Astrocyte (in vitro differentiated cells and primary cell): ENCODE results near the gene PAPSS2. TPM values are rescaled to one million over a fixed set of nuclear protein-coding genes. Genes with fewer than 3 reads are reported as not detected.
A peak's percentile ranks its signal among the peaks of the same experiment; 100 is the strongest.

Source experiments
- DNase-seq: peaks from one replicate; pipeline ENCODE4 v3.0.0-alpha.2; 2010; ENCODE audit warnings: low read depth
- FAIRE-seq: peaks from 2 replicates; lab custom pipeline; 2011; peaks lifted over from hg19 to GRCh38; lab: Jason Lieb, UNC
- H2AFZ ChIP-seq: 2 replicates; pipeline ENCODE4 v1.6.0; 2012; ENCODE audit warnings: low read depth, low read length, inconsistent platforms
- H3K27ac ChIP-seq: 2 replicates; pipeline ENCODE4 v1.5.1; 2011; ENCODE audit warnings: low read depth, low read length, inconsistent platforms
- H3K27me3 ChIP-seq: 2 replicates; pipeline ENCODE4 v1.6.0; 2011; ENCODE audit warnings: low read length, inconsistent platforms; ENCODE audit not compliant: insufficient read depth
- H3K36me3 ChIP-seq: 2 replicates; pipeline ENCODE4 v1.5.1; 2011; ENCODE audit warnings: low read length, inconsistent platforms; ENCODE audit not compliant: insufficient read depth
- H3K4me1 ChIP-seq: 2 replicates; pipeline ENCODE4 v1.5.1; 2011; ENCODE audit warnings: low read length, inconsistent platforms; ENCODE audit not compliant: insufficient read depth
- H3K4me2 ChIP-seq: 2 replicates; pipeline ENCODE4 v1.6.0; 2012; ENCODE audit warnings: low read length, inconsistent platforms
- H3K4me3 ChIP-seq: 2 replicates; pipeline ENCODE4 v1.5.1; 2011; ENCODE audit warnings: low read depth, mild to moderate bottlenecking, low read length, inconsistent platforms; ENCODE audit not compliant: insufficient read depth
- H3K79me2 ChIP-seq: 2 replicates; pipeline ENCODE4 v1.6.0; 2012; ENCODE audit warnings: mild to moderate bottlenecking, low read length, inconsistent platforms; ENCODE audit not compliant: insufficient read depth
- H3K9ac ChIP-seq: 2 replicates; pipeline ENCODE4 v1.6.0; 2012; ENCODE audit warnings: mild to moderate bottlenecking, low read length, inconsistent platforms
- H3K9me3 ChIP-seq: 2 replicates; pipeline ENCODE4 v1.5.1; 2012; ENCODE audit warnings: low read depth, mild to moderate bottlenecking, low read length, inconsistent platforms; ENCODE audit not compliant: insufficient read depth
- H4K20me1 ChIP-seq: 2 replicates; pipeline ENCODE4 v1.6.0; 2012; ENCODE audit warnings: low read length, inconsistent platforms; ENCODE audit not compliant: insufficient read depth
- H3K27ac Mint-ChIP-seq: one replicate; pipeline ENCODE4 v1.8.0; 2021; ENCODE audit warnings: mild to moderate bottlenecking, mixed read lengths; ENCODE audit not compliant: unreplicated experiment
- H3K27me3 Mint-ChIP-seq: one replicate; pipeline ENCODE4 v1.8.0; 2021; ENCODE audit warnings: low read depth, mixed read lengths; ENCODE audit not compliant: unreplicated experiment
- H3K36me3 Mint-ChIP-seq: one replicate; pipeline ENCODE4 v1.8.0; 2021; ENCODE audit warnings: low read depth, mixed read lengths; ENCODE audit not compliant: unreplicated experiment
- H3K4me1 Mint-ChIP-seq: one replicate; pipeline ENCODE4 v1.8.0; 2021; ENCODE audit warnings: low read depth, mixed read lengths; ENCODE audit not compliant: unreplicated experiment
- H3K4me3 Mint-ChIP-seq: one replicate; pipeline ENCODE4 v1.8.0; 2021; ENCODE audit warnings: mild to moderate bottlenecking, moderate library complexity, mixed read lengths; ENCODE audit not compliant: unreplicated experiment
- H3K9me3 Mint-ChIP-seq: one replicate; pipeline ENCODE4 v1.8.0; 2021; ENCODE audit warnings: mild to moderate bottlenecking, mixed read lengths; ENCODE audit not compliant: unreplicated experiment
- CTCF ChIP-seq: IDR thresholded peaks from 2 replicates; pipeline ENCODE4 v1.5.1; 2011; ENCODE audit warnings: low read depth, mild to moderate bottlenecking, inconsistent platforms, low read length, moderate library complexity; ENCODE audit not compliant: insufficient read depth
- EZH2 ChIP-seq: IDR thresholded peaks from 2 replicates; pipeline ENCODE4 v1.6.1; 2012; ENCODE audit warnings: mild to moderate bottlenecking, low read length, inconsistent platforms; ENCODE audit not compliant: insufficient read depth
- total RNA-seq: library from RNA; stranded (reverse); gene quantifications from 2 replicates; pipeline ENCODE4 v1.2.1, GENCODE V29; 2021

Gene PAPSS2
- total RNA-seq, 1 donor from 2014 or later, result 48.6 TPM

GRCh38 chr10:87636313-87636915 lies 23.3 kb upstream of the PAPSS2 start:
- Histone ChIP-seq H3K4me2 (peak overlapping the region; percentile 56), H3K9ac (no peak overlapping the region), H3K27me3 (no peaks in the 10 kb centered on the region), H4K20me1 (no peaks in the 10 kb centered on the region), H3K4me1 (peaks cover 9% of the 10 kb centered on the region), H2AFZ (peak overlapping the region; percentile 3), H3K4me3 (no peak overlapping the region), H3K36me3 (no peaks in the 10 kb centered on the region), H3K79me2 (no peaks in the 10 kb centered on the region), H3K9me3 (no peaks in the 10 kb centered on the region), H3K27ac (no peak overlapping the region)
- FAIRE-seq (no peak), DNase-seq (no peak)
- peak overlapping the region; percentile 47 for H3K27ac Mint-ChIP-seq
- H3K36me3 Mint-ChIP-seq, result no peaks in the 10 kb centered on the region
- H3K4me1 Mint-ChIP-seq, result peaks cover 28% of the 10 kb centered on the region
- H3K27me3 Mint-ChIP-seq, result no peaks in the 10 kb centered on the region
- no peak for TF ChIP-seq EZH2
- TF ChIP-seq CTCF, result no peak
- H3K4me3 Mint-ChIP-seq, result no peak overlapping the region
- H3K9me3 Mint-ChIP-seq, result peaks cover 5% of the 10 kb centered on the region

GRCh38 chr10:87639493-87639892 lies 20.2 kb upstream of the PAPSS2 start:
- H3K36me3 Mint-ChIP-seq, result no peaks in the 10 kb centered on the region
- H3K27ac Mint-ChIP-seq, result no peak overlapping the region
- Histone ChIP-seq H3K9me3 (no peaks in the 10 kb centered on the region), H3K27me3 (no peaks in the 10 kb centered on the region), H3K4me3 (no peak overlapping the region), H3K27ac (no peak overlapping the region), H4K20me1 (no peaks in the 10 kb centered on the region), H3K4me2 (no peak overlapping the region), H3K79me2 (no peaks in the 10 kb centered on the region), H3K4me1 (peaks cover 9% of the 10 kb centered on the region), H3K9ac (no peak overlapping the region), H3K36me3 (no peaks in the 10 kb centered on the region), H2AFZ (no peak overlapping the region)
- H3K4me1 Mint-ChIP-seq, result peaks cover 25% of the 10 kb centered on the region
- H3K4me3 Mint-ChIP-seq, result no peak overlapping the region
- no peak for DNase-seq
- peaks cover 3% of the 10 kb centered on the region for H3K9me3 Mint-ChIP-seq
- no peaks in the 10 kb centered on the region for H3K27me3 Mint-ChIP-seq
- FAIRE-seq, result no peak
- TF ChIP-seq CTCF, result no peak
- no peak for TF ChIP-seq EZH2

- H3K27me3 Mint-ChIP-seq, result no peaks in the 10 kb centered on the region
- H3K27ac Mint-ChIP-seq, result no peak overlapping the region
- H3K4me1 Mint-ChIP-seq, result peaks cover 19% of the 10 kb centered on the region
- FAIRE-seq, result no peak
- no peak overlapping the region for H3K27ac ChIP-seq
- H4K20me1 ChIP-seq, result no peaks in the 10 kb centered on the region
- peaks cover 9% of the 10 kb centered on the region for H3K4me1 ChIP-seq
- no peaks in the 10 kb centered on the region for H3K79me2 ChIP-seq
- no peak overlapping the region for H3K4me3 Mint-ChIP-seq
- no peaks in the 10 kb centered on the region for H3K36me3 Mint-ChIP-seq
- no peak overlapping the region for H3K4me2 ChIP-seq
- no peaks in the 10 kb centered on the region for H3K27me3 ChIP-seq
- H3K9me3 Mint-ChIP-seq, result peaks cover 4% of the 10 kb centered on the region
- no peaks in the 10 kb centered on the region for H3K36me3 ChIP-seq
- no peak for DNase-seq
- no peak overlapping the region for H3K9ac ChIP-seq
- no peak for TF ChIP-seq CTCF
- TF ChIP-seq EZH2, result no peak
- no peak overlapping the region for H2AFZ ChIP-seq
- no peak overlapping the region for H3K4me3 ChIP-seq
- no peaks in the 10 kb centered on the region for H3K9me3 ChIP-seq
These were observed 19.6 kb upstream of the PAPSS2 start for GRCh38 chr10:87640043-87640442.
